Hepatocyte (in vitro differentiated cells): ENCODE results near the gene PIAS4.

Source experiments
- EZH2 ChIP-seq: fragments of 200-600 bp; sonication (generic); IDR thresholded peaks from 2 replicates; pipeline ENCODE4 v1.6.1; 2016; ENCODE audit warnings: antibody characterized with exemption, mild to moderate bottlenecking, borderline replicate concordance
- EZH2phosphoT487 ChIP-seq: fragments of 200-600 bp; sonication (generic); IDR thresholded peaks from one replicate; pipeline ENCODE4 v1.6.1; 2018; ENCODE audit warnings: antibody characterized with exemption, mild to moderate bottlenecking, low read depth, moderate library complexity; ENCODE audit not compliant: unreplicated experiment, severe bottlenecking
- TF ChIP-seq, protein P1 (sequence below): fragments of 200-600 bp; sonication (generic); IDR thresholded peaks from 2 replicates; pipeline ENCODE4 v1.5.1; 2016; ENCODE audit warnings: antibody characterized with exemption, mild to moderate bottlenecking; ENCODE audit not compliant: poor library complexity

DNA sequence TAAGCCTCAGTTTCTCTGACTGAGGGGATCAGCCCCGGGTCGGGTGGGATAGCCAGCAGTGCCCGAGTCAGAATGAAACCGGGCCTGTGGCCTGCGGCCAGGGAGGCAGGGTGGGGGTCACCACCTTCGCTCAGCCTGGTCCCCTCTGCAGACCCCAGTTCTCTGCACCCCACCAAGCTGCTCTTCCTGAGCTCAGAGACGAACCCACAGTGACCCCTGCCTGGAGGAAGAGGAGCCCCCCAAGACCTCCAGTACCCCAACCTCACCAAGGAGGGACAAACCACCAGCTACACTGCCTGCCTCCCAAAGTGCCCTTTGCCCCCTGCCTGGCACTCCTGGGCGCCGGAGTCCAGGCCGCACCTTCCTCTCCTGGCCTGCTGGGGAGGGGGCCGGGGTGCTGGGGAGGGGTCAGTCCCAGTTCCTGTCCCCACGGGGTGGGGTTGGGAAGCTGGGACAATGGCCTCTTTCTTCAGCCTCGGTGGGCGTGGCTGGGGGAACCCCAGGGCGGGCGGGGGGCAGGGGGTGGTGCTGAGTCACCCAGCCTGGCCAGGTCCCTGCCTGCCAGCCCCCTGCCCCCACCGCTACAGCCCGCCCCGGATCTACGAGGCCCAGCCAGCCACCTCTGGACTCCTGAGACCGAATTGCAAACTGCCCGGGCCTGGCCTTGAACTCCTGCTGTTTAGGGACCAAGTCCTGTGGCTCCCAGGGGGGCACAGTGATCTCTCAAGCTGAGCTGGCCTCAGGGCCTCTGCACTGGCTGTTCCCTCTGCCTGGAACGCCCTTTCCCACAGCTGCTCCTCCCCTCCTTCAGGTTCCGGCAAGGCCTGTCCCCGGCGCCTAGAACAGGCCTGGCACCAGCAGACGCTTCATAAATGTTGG is 44.8 kb downstream of the PIAS4 start:
- TF ChIP-seq EZH2 (no peak), EZH2phosphoT487 (no peak)
- TF ChIP-seq, protein P1, sequence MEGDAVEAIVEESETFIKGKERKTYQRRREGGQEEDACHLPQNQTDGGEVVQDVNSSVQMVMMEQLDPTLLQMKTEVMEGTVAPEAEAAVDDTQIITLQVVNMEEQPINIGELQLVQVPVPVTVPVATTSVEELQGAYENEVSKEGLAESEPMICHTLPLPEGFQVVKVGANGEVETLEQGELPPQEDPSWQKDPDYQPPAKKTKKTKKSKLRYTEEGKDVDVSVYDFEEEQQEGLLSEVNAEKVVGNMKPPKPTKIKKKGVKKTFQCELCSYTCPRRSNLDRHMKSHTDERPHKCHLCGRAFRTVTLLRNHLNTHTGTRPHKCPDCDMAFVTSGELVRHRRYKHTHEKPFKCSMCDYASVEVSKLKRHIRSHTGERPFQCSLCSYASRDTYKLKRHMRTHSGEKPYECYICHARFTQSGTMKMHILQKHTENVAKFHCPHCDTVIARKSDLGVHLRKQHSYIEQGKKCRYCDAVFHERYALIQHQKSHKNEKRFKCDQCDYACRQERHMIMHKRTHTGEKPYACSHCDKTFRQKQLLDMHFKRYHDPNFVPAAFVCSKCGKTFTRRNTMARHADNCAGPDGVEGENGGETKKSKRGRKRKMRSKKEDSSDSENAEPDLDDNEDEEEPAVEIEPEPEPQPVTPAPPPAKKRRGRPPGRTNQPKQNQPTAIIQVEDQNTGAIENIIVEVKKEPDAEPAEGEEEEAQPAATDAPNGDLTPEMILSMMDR = no peak
